A673 (cell line): ENCODE data around the gene MSI2.

Source experiments
- EZH2 ChIP-seq: fragments of 200-600 bp; sonication (generic); IDR thresholded peaks from 2 replicates; pipeline ENCODE4 v1.6.1; 2017; ENCODE audit warnings: borderline replicate concordance, low read depth, mild to moderate bottlenecking, mixed read lengths, antibody characterized with exemption, low read length; ENCODE audit not compliant: poor library complexity, severe bottlenecking
- TF ChIP-seq, protein P1 (sequence below): fragments of 300-800, 200-600 bp; sonication (generic); conservative IDR thresholded peaks from 2 replicates; pipeline ENCODE4 v1.5.1; 2017; ENCODE audit warnings: low read depth, mild to moderate bottlenecking, antibody characterized with exemption, low read length, moderate library complexity, mixed read lengths

DNA sequence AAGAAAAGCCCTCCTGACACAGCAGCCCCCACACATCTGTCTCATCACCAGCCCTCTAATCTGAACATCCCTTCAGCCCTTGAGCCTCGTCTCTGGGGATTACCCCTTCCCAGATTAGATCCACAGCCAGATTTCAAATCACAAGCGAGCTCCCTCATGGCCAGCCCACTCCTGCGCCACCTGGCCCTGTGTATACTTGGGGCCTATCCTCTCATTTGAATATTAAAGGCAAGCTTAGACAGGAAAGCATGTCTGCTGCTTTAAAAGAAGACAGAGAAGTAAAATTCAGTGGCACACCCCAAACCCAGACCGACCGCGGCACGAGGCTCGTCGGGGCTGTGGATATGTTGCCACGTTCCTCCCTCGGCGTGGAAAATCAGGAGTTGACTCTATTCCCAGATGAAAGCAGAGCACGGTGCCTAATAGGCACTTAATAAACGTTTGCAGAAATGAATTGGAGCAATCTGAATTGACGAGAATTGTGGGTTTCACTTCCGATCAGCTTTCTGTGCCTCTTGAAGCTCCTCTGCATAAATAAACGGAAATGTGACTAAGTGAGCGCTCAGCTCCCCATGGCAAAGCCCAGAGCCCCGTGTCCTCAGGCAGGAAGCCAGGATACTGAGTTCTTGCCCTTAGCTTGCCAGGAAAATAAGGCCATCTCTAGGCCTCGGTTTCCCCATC lies 380.8 kb downstream of the MSI2 start:
- no peak for TF ChIP-seq EZH2
- TF ChIP-seq, protein P1, sequence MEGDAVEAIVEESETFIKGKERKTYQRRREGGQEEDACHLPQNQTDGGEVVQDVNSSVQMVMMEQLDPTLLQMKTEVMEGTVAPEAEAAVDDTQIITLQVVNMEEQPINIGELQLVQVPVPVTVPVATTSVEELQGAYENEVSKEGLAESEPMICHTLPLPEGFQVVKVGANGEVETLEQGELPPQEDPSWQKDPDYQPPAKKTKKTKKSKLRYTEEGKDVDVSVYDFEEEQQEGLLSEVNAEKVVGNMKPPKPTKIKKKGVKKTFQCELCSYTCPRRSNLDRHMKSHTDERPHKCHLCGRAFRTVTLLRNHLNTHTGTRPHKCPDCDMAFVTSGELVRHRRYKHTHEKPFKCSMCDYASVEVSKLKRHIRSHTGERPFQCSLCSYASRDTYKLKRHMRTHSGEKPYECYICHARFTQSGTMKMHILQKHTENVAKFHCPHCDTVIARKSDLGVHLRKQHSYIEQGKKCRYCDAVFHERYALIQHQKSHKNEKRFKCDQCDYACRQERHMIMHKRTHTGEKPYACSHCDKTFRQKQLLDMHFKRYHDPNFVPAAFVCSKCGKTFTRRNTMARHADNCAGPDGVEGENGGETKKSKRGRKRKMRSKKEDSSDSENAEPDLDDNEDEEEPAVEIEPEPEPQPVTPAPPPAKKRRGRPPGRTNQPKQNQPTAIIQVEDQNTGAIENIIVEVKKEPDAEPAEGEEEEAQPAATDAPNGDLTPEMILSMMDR = no peak
